Mucosa of rectum (tissue), 2 donors: ENCODE data around the gene ITPR1.
A peak's percentile ranks its signal among the peaks of the same experiment; 100 is the strongest.

ENCODE experiments used
- H3K27ac ChIP-seq, 2 donors: one replicate each; pipeline ENCODE4 v1.7.0; 2013; ENCODE audit warnings: inconsistent platforms in 2 of 2, low read depth in 2 of 2, low read length in 2 of 2
- H3K27me3 ChIP-seq, 2 donors: one replicate each; pipeline ENCODE4 v1.7.0; 2013; ENCODE audit warnings: low read length in 2 of 2; ENCODE audit not compliant: control insufficient read depth in 2 of 2, insufficient read depth in 2 of 2
- H3K36me3 ChIP-seq, 2 donors: one replicate each; pipeline ENCODE4 v1.7.0; 2013; ENCODE audit warnings: low read length in 2 of 2; ENCODE audit not compliant: control insufficient read depth in 2 of 2, insufficient read depth in 2 of 2
- H3K4me1 ChIP-seq, 2 donors: one replicate each; pipeline ENCODE4 v1.7.0; 2013; ENCODE audit warnings: low read length in 2 of 2, mild to moderate bottlenecking in 1 of 2; ENCODE audit not compliant: control insufficient read depth in 2 of 2, insufficient read depth in 2 of 2
- H3K4me3 ChIP-seq, 2 donors: one replicate each; pipeline ENCODE4 v1.7.0; 2013; ENCODE audit warnings: low read length in 2 of 2
- H3K9ac ChIP-seq, 2 donors: one replicate each; pipeline ENCODE4 v1.7.0; 2013; ENCODE audit warnings: low read length in 2 of 2, low read depth in 1 of 2, mild to moderate bottlenecking in 1 of 2
- H3K9me3 ChIP-seq, 2 donors: one replicate each; pipeline ENCODE4 v1.7.0; 2013; ENCODE audit warnings: low read length in 2 of 2; ENCODE audit not compliant: control insufficient read depth in 2 of 2
- donor health status: healthy.
- donor health status: Normal muscosa, but diverticular disease.

The ITPR1 gene

GRCh38 chr3:4848176-4848825 lies 355.2 kb downstream of the ITPR1 start:
- H3K9me3 ChIP-seq, result no peaks in the 10 kb centered on the region
- H3K27ac ChIP-seq, result no peak overlapping the region
- no peak overlapping the region for H3K4me3 ChIP-seq
- no peaks in the 10 kb centered on the region for H3K36me3 ChIP-seq
- no peaks in the 10 kb centered on the region for H3K4me1 ChIP-seq
- no peaks in the 10 kb centered on the region for H3K27me3 ChIP-seq
- no peak overlapping the region for H3K9ac ChIP-seq

- Histone ChIP-seq H3K9me3 (no peaks in the 10 kb centered on the region), H3K9ac (no peak overlapping the region), H3K27me3 (no peaks in the 10 kb centered on the region), H3K4me1 (no peaks in the 10 kb centered on the region), H3K27ac (no peak overlapping the region), H3K4me3 (no peak overlapping the region), H3K36me3 (no peaks in the 10 kb centered on the region)
Observed at GRCh38 chr3:4849136-4849535, 356.0 kb downstream of the ITPR1 start.

GRCh38 chr3:4849739-4850138 lies 356.6 kb downstream of the ITPR1 start:
- Histone ChIP-seq H3K27ac (peak overlapping the region in 1 of 2 donors; percentile 25), H3K27me3 (no peaks in the 10 kb centered on the region), H3K36me3 (no peaks in the 10 kb centered on the region), H3K4me1 (no peaks in the 10 kb centered on the region), H3K9ac (no peak overlapping the region), H3K9me3 (no peaks in the 10 kb centered on the region), H3K4me3 (no peak overlapping the region)

GRCh38 chr3:4850211-4850927 lies 357.2 kb downstream of the ITPR1 start:
- no peak overlapping the region for H3K4me3 ChIP-seq
- no peaks in the 10 kb centered on the region for H3K9me3 ChIP-seq
- no peaks in the 10 kb centered on the region for H3K27me3 ChIP-seq
- no peak overlapping the region for H3K9ac ChIP-seq
- no peaks in the 10 kb centered on the region for H3K36me3 ChIP-seq
- no peaks in the 10 kb centered on the region for H3K4me1 ChIP-seq
- peak overlapping the region; percentile 17 to 25 for H3K27ac ChIP-seq

GRCh38 chr3:4850928-4851265 lies 357.7 kb downstream of the ITPR1 start:
- Histone ChIP-seq H3K9me3 (no peaks in the 10 kb centered on the region), H3K9ac (no peak overlapping the region), H3K4me3 (no peak overlapping the region), H3K4me1 (no peaks in the 10 kb centered on the region), H3K27ac (peak overlapping the region in 1 of 2 donors; percentile 38), H3K27me3 (no peaks in the 10 kb centered on the region), H3K36me3 (no peaks in the 10 kb centered on the region)

GRCh38 chr3:4852780-4853748 lies 359.9 kb downstream of the ITPR1 start:
- Histone ChIP-seq H3K27ac (no peak overlapping the region), H3K4me1 (no peaks in the 10 kb centered on the region), H3K9me3 (no peaks in the 10 kb centered on the region), H3K9ac (no peak overlapping the region), H3K27me3 (no peaks in the 10 kb centered on the region), H3K4me3 (no peak overlapping the region), H3K36me3 (no peaks in the 10 kb centered on the region)

GRCh38 chr3:4853749-4854140 lies 360.6 kb downstream of the ITPR1 start:
- no peaks in the 10 kb centered on the region for H3K4me1 ChIP-seq
- no peaks in the 10 kb centered on the region for H3K9me3 ChIP-seq
- H3K9ac ChIP-seq, result no peak overlapping the region
- no peak overlapping the region for H3K4me3 ChIP-seq
- H3K36me3 ChIP-seq, result no peaks in the 10 kb centered on the region
- no peaks in the 10 kb centered on the region for H3K27me3 ChIP-seq
- H3K27ac ChIP-seq, result no peak overlapping the region

- Histone ChIP-seq H3K27ac (no peak overlapping the region), H3K9ac (no peak overlapping the region), H3K4me3 (no peak overlapping the region), H3K4me1 (no peaks in the 10 kb centered on the region), H3K36me3 (no peaks in the 10 kb centered on the region), H3K27me3 (no peaks in the 10 kb centered on the region), H3K9me3 (no peaks in the 10 kb centered on the region)
Observed at GRCh38 chr3:4855676-4856075, 362.5 kb downstream of the ITPR1 start.

- no peaks in the 10 kb centered on the region for H3K36me3 ChIP-seq
- H3K9ac ChIP-seq, result no peak overlapping the region
- H3K4me3 ChIP-seq, result no peak overlapping the region
- H3K27me3 ChIP-seq, result no peaks in the 10 kb centered on the region
- H3K27ac ChIP-seq, result no peak overlapping the region
- H3K9me3 ChIP-seq, result no peaks in the 10 kb centered on the region
- no peaks in the 10 kb centered on the region for H3K4me1 ChIP-seq
Observed at GRCh38 chr3:4856136-4856535, 363.0 kb downstream of the ITPR1 start.

GRCh38 chr3:4856564-4856963 lies 363.4 kb downstream of the ITPR1 start:
- H3K4me1 ChIP-seq, result no peaks in the 10 kb centered on the region
- no peak overlapping the region for H3K9ac ChIP-seq
- H3K36me3 ChIP-seq, result no peaks in the 10 kb centered on the region
- H3K9me3 ChIP-seq, result no peaks in the 10 kb centered on the region
- no peak overlapping the region for H3K4me3 ChIP-seq
- H3K27me3 ChIP-seq, result no peaks in the 10 kb centered on the region
- H3K27ac ChIP-seq, result no peak overlapping the region
